SHP77 (cell line): ENCODE measurements around the gene UPK3A.
"Not testable (repeated sequence)": the region's sequence is repeated elsewhere in the genome, so short reads cannot be mapped to it uniquely, and the experiment has no call there.

ENCODE experiments used
- DNase-seq, 2 experiments: peaks; one replicate each; lab custom pipeline; 2025; lab: John Stamatoyannopoulos, UW

The UPK3A gene

GRCh38 chr22:45257941-45258340 lies 26.8 kb upstream of the UPK3A start:
- DNase-seq: not testable (repeated sequence)

DNA sequence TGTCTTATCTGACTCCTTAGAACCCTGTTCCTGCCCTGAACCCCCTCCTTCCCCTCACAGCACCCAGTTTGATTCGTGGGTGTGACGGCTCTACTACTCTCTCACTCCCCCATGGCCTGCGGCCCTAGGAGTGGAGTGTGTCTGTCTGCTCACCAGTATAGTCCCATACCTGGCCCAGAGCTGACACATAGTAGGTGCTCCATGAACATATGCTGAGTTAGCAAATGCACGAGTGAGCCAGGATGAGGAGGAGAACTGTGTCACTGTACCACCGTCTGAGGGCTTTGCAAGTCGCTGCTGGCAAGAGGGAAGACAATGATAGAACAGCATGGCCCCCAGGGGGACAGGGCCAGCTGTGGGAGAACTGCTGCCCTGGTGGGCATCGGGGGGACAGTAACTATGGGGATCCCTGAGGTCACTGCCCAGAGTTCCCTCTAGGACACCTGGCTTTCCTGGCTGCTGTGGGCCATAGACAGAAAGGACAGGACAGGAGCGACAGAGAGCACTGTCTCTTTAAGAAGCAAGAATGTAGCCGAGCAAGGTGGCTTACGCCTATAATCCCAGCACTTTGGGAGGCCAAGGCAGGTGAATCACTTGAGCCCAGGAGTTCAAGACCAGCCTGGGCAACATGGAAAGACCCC lies 24.9 kb upstream of the UPK3A start:
- DNase-seq: no peak

- DNase-seq: not testable (repeated sequence)
These were observed 24.4 kb upstream of the UPK3A start for GRCh38 chr22:45260395-45260759.

DNA sequence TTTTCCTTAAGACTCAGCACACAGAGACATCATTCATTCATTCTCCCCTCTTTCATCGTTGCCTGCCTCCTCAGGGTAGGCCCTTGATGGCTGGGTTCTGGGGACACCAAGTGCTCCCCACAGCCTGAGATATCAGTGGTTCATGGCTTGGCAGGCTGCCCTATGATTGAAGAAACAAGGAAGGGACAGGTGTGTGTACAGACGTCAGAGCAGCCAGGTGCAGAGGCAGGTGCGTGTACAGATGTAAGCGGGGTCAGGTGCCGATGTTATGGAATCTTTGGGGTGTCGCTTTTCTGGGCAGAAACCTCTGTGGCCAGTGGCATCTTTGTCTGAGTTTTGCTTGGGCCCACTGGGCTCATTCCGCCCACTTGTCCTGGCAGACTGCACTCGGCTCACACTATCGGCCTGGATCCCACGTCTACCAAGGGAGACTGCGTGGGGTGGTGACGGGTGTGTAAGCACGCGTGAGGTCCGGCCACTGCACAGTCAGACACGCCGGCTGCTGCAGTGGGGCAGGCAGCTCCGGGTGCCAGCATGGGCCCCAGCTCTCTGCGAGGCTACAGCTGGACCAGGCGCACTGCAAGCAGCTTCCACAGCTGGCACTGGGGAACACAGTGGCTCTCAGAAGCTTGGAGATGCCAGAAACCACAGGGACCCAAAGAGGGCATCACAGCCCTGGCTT lies 23.2 kb upstream of the UPK3A start:
- peak in 1 of 2 experiments; percentile 28 for DNase-seq

DNA sequence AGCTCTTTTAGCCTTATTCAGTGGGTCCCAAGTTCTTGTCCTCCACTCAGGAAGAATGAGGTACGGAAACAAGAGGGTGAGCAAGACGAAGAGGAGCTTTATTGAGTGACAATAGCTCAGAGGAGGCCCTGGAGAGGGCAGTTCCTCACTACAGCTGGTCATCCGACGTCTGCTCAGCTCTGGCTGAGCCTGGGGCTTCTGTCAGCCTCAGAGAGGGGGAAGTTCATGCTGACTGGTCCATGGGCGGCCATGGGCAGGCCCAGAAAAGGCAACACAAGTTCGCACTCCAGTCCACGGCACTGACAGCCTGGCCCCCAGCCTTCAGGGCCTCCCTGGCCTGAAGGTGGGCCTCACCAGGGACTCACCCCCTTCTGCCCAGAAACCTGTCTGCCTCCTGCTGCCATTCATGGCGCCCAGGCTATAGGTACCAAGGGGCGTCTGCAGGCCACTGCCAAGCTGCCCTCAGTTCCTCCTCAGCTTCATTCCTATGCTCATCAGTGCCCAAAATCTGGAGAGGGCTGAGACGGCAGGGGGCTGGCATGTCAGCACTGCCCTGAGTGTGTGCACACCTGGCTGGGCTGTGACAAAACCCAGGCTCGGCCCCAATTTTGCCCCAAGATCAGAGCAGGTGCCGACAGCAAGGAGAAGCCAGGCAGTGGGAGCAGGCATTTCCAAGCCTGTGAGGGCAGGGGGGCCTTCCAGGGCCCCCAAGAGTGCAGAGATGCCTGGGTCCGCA lies 22.4 kb upstream of the UPK3A start:
- DNase-seq: no peak

DNA sequence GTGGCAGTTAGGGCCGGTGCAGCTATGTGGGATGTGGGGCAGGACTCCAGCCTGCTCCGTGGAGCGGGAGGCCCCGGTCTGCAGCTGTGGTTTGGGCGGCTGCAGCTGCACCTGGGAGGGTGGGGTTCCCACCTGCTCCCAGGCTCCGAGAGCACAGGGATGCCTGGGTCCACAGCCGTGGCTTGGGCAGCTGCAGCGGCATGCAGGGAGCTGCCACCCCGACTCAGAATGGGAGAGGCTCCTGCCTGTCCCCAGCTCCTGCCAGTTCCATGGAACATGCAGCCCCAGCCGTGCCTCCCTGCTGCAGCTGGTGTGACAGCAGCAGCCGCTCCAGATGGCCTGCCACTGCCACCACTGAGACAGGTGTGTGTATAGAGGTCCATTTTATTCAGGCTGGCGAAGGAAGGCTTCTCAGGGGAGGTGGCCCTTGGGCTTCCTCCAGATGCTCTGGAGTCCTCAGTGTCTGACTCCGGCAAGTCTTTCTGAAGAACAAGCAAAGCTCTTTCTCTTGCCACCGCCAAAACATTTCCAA lies 21.8 kb upstream of the UPK3A start:
- peak; percentile 85 for DNase-seq

GRCh38 chr22:45263463-45264269 lies 21.1 kb upstream of the UPK3A start:
- peak; percentile 81 to 90 for DNase-seq

DNA sequence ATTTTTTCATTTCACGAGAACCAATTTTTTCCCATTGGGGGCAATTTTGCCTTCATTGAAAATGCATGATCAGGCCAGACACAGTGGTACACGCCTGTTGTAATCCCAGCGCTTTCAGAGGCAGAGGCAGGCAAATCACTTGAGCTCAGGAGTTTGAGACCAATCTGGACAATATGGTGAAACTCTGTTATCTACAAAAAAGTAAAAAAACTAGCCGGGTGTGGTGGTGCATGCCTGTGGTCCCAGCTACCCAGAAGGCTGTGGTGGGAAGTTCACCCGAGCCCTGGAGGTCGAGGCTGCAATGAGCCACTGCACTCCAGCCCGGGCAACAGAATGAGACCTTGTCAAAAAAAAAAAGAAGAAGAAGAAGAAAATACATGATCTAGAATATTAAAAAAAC lies 19.2 kb upstream of the UPK3A start:
- DNase-seq: no peak

GRCh38 chr22:45268167-45268957 lies 16.4 kb upstream of the UPK3A start:
- peak in 1 of 2 experiments; percentile 47 for DNase-seq

DNA sequence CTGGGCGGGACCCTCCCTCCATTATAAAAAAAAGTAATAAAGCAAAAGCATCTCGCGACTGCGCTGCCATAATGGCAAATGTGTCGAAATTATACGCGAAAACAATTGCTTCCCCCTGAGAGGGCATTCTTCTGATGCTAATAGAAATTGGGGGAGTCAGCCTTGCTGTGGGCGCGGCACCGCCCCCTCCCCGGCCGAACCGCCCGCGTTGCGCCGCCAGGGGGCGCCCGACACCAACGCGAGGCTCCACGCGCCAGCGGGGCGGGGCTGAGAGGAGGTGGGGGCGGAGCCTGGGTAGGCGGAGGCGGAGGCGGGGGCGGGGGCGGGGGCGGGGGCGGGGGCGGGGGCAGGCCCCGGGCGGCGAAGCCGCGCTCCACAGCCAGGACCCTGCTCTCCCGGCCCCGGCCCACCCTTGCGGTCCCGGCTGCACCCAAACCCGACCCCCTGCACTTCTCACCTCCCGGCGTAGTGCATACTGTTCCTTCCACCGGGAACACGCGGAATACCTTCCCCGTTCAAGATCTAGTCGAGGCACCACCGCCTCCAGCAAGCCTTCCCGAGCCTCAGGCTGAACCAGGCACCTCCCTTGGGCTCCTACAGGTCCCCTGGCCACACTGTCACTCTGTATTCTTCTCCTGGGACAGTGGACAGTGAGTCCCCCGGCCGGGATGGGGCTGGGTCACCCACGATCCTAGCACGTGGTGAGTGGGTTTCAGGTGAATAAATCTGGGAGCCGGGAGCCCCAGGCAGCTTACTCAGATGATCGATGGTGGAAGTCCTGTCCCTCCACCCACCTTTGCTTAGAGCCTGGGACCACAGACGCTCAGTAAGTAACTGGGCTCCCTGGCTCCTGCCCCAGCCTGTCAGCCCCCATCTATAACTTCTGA lies 15.5 kb upstream of the UPK3A start:
- DNase-seq: peak; percentile 28 to 65

DNA sequence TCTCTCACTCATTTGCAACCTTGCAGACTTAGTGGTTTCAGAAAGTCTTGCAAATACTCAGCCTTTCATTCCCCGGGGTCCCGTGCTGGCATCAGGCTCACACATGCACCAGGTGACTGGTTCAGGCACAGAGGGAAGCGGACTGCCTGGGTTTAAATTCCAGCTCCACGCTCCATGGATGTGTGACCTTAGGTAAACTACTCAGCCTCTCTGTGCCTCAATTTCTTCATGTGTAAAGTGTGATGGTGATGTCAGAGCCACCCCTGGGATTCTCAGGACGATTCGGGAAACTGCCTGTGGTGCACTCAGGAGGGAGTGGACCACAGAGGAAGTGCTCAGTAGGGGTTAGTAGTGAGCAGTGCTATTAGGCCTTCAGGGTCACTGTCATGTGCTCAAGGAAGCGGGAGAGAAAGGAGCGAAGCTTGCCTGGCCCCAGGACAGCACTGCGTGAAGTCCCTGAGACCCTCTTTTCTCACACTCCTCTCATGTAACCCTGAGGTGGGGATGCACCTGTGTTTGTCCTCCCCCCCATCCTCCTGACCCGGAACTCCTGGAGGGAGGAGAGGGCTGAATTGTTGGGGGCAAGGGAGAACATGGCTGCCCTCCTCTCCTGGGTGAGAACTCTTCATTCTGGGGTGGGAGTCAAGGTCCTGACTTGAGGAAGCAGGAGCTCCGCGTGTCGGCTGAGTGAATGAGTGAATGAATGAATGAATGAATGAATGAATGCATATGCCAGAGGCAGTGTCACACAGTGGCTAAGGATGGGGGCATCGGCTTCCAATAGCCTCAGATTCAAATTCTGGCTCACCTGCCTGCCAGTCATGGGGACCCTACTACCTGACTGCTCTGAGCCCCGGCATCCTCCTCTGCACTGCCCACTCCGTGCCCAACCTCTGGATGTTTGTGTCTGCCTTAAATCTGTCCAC lies 14.4 kb upstream of the UPK3A start:
- no peak for DNase-seq

DNA sequence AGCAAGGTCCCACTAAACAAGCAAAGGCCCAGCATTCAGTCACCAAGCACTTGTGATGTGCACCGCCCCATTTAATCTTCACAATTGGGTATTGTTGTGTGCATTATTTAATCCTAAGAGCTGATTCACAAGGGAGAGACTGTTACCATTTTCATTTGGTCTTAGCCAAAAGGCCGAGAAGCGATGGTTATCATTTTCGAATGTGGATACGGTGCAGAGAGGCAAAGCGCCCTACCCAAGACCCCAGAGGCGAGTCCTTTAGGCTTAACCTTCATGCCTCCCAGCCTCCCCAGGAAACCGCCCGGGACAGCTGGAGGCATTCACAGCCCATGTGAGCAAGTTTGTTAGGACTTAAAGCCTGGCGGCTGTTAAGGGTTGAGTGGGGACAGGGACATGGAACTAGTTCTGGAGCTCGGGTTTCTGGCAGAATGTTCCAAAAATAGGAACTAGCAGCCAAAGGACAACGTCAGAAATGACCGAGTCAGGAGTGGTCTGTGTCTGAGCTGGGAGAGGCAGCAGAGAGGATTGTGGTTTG lies 13.0 kb upstream of the UPK3A start:
- no peak for DNase-seq

DNA sequence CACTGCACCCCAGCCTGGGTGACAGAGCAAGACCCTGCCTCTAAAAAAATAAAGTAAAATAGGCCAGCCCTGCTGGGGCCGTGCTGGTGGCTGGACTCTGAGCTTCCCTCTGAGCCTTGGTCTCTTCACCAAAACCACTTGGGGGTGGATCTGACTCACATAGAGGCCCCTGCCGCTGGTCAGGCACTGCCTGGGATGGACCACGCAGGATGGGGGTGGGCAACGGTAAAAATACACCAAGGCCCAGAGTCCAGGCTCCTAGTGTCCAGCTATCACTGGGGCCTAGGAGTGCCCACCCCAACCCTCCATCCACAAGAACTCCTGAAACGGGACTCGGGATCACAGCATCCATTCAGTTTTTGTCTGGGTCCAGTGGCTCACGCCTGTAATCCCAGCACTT lies 12.3 kb upstream of the UPK3A start:
- DNase-seq: no peak

DNA sequence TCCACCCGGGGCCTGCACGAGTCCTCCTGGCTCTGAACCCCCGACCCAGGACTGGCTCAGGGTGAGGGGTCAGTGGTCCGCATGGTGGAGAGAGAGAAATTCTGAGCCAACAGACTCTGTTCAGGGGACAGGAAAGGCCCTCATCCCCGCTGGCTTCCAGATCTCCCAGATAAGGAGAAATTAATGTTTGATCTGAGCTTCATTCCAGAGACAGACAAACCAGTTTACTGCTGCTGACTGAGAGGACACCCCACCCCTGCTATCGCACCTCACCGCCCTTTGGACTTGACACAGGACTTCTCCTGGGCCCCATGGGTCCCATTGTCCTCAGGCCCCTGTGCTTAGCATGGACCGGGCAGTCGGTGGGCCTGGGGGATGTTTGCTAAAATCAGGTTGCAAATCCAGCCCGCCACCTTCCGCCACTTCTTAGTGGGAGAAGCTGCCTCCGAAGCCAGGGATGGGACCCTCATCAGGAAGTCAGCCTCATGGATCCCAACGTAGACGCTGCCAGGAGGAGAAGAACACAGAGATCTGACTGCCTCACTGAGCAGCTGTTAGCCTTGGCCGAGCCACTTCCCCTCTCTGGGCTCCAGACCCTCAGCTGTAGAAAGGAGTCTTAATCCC lies 11.2 kb upstream of the UPK3A start:
- no peak for DNase-seq

DNA sequence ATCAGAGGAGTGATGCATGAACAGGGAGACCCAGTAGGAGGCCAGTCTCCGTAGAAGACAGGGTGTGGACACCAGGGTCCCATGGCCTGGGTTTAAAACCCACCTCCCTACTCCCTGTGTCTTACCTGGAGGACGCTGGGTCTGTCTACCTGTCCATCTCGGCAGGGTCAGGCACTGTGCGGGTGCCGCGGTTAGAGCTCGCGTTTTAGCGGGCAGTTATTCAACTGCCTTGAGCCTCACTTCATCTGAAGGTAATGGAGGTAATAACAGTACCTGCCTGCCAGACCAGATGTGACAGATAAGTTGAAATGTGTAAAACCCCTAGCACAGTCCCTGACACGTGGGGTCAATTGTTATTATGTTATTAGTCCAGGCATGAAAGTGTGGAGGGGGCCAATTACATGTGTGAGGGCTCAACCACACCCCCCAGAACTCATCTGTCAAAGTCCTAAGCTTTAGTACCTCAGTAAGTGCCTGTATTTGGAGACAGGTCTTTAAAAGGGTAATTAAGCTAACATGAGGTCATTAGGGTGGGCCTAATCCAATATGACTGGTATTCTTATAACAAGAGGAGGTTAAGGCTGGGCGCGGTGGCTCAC lies 8.1 kb upstream of the UPK3A start:
- no peak for DNase-seq

DNA sequence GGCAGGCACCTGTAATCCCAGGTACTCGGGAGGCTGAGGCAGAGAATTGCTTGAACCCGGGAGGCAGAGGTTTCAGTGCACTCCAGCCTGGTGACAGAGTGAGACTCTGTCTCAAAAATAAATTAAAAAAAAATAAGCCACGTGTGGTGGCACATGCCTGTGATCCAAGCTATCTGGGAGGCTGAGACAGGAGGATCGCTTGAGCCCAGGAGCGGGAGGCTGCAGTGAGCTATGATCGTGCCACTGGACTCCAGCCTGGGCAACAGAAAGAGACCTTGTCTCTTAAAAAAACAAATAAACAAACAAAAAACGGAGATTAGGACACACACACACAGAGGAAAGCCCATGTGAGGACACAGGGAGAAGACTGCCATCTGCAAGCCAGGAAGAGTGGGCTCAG lies 7.0 kb upstream of the UPK3A start:
- not testable (repeated sequence) for DNase-seq

- no peak for DNase-seq
These were observed 6.6 kb upstream of the UPK3A start for GRCh38 chr22:45278125-45278524.

GRCh38 chr22:45280587-45280980 lies 4.2 kb upstream of the UPK3A start:
- no peak for DNase-seq
